Measurements from ENCODE around the gene PFKP. TPM values are rescaled to one million over a fixed set of nuclear protein-coding genes. Genes with fewer than 3 reads are reported as not detected.

The PFKP gene
- total and polyA plus RNA-seq, 4 donors: 15.1 to 49.8 (median 31.8) TPM

- H3K36me3 ChIP-seq (ENCODE audit: control insufficient read depth in 4 of 4, insufficient read depth in 4 of 4, low read length in 4 of 4): no peaks in the 10 kb centered on the region
- H3K9me3 ChIP-seq (ENCODE audit: control insufficient read depth in 4 of 4, insufficient read depth in 3 of 4, low read length in 3 of 4): no peaks in the 10 kb centered on the region
- ATAC-seq (ENCODE audit: insufficient read depth, low FRiP score) (no peak), DNase-seq (peak in 1 of 3 donors; percentile 33)
- H3K4me3 ChIP-seq: no peak overlapping the region
- 74 to 79% methylated on average over 5 of the region's 5 CpGs for WGBS, 2 donors
- H3K9ac ChIP-seq (ENCODE audit: insufficient read depth in 1 of 2, low read length in 2 of 2): no peak overlapping the region
- H3K27me3 ChIP-seq (ENCODE audit: control insufficient read depth in 3 of 3, insufficient read depth in 3 of 3, low read length in 2 of 3): no peaks in the 10 kb centered on the region
- peak overlapping the region in 1 of 2 donors; percentile 39 for H3K27ac ChIP-seq (ENCODE audit: low read depth in 1 of 2, low read length in 1 of 2)
- H3K4me1 ChIP-seq (ENCODE audit: control insufficient read depth in 5 of 5, insufficient read depth in 5 of 5, low read length in 5 of 5): peaks cover 0 to 28% (median 19%) of the 10 kb centered on the region in 5 donors
- TF ChIP-seq CTCF (IDR thresholded peaks at IDR 0.05; ENCODE audit: control extremely low read depth, extremely low read depth): no peak
These were observed 27.3 kb downstream of the PFKP start for GRCh38 chr10:3094609-3095036.

- Histone ChIP-seq H3K27ac (ENCODE audit: low read depth in 1 of 2, low read length in 1 of 2) (peak overlapping the region; percentile 39 to 70), H3K9me3 (ENCODE audit: control insufficient read depth in 4 of 4, insufficient read depth in 3 of 4, low read length in 3 of 4) (no peaks in the 10 kb centered on the region), H3K36me3 (ENCODE audit: control insufficient read depth in 4 of 4, insufficient read depth in 4 of 4, low read length in 4 of 4) (peaks cover 0 to 3% (median 0%) of the 10 kb centered on the region in 4 donors), H3K9ac (ENCODE audit: insufficient read depth in 1 of 2, low read length in 2 of 2) (no peak overlapping the region), H3K4me3 (no peak overlapping the region), H3K4me1 (ENCODE audit: control insufficient read depth in 5 of 5, insufficient read depth in 5 of 5, low read length in 5 of 5) (peaks cover 0 to 28% (median 17%) of the 10 kb centered on the region in 5 donors), H3K27me3 (ENCODE audit: control insufficient read depth in 3 of 3, insufficient read depth in 3 of 3, low read length in 2 of 3) (no peaks in the 10 kb centered on the region)
- ATAC-seq (ENCODE audit: insufficient read depth, low FRiP score) (peak; percentile 55), DNase-seq (peak in 2 of 3 donors; percentile 87 to 90)
- WGBS, 2 donors: 26 to 39% methylated on average over 17 of the region's 17 CpGs
- no peak for TF ChIP-seq CTCF (IDR thresholded peaks at IDR 0.05; ENCODE audit: control extremely low read depth, extremely low read depth)
These were observed 28.2 kb downstream of the PFKP start for GRCh38 chr10:3095373-3096139.

- H3K4me3 ChIP-seq: no peak overlapping the region
- ATAC-seq (ENCODE audit: insufficient read depth, low FRiP score): no peak
- peak overlapping the region; percentile 39 to 70 for H3K27ac ChIP-seq (ENCODE audit: low read depth in 1 of 2, low read length in 1 of 2)
- H3K4me1 ChIP-seq (ENCODE audit: control insufficient read depth in 5 of 5, insufficient read depth in 5 of 5, low read length in 5 of 5): peaks cover 0 to 28% (median 14%) of the 10 kb centered on the region in 5 donors
- H3K9ac ChIP-seq (ENCODE audit: insufficient read depth in 1 of 2, low read length in 2 of 2): no peak overlapping the region
- no peaks in the 10 kb centered on the region for H3K27me3 ChIP-seq (ENCODE audit: control insufficient read depth in 3 of 3, insufficient read depth in 3 of 3, low read length in 2 of 3)
- H3K36me3 ChIP-seq (ENCODE audit: control insufficient read depth in 4 of 4, insufficient read depth in 4 of 4, low read length in 4 of 4): peaks cover 0 to 3% (median 0%) of the 10 kb centered on the region in 4 donors
- no peak for DNase-seq
- no peaks in the 10 kb centered on the region for H3K9me3 ChIP-seq (ENCODE audit: control insufficient read depth in 4 of 4, insufficient read depth in 3 of 4, low read length in 3 of 4)
- WGBS, 2 donors: 42 to 60% methylated on average over 16 of the region's 16 CpGs
- no peak for TF ChIP-seq CTCF (IDR thresholded peaks at IDR 0.05; ENCODE audit: control extremely low read depth, extremely low read depth)
These were observed 28.8 kb downstream of the PFKP start for GRCh38 chr10:3096149-3096548.

Measured in lung (tissue), 12 donors.